ENCODE results near the gene MIA3. TPM values are rescaled to one million over a fixed set of nuclear protein-coding genes. Genes with fewer than 3 reads are reported as not detected.

Gene MIA3, protein sequence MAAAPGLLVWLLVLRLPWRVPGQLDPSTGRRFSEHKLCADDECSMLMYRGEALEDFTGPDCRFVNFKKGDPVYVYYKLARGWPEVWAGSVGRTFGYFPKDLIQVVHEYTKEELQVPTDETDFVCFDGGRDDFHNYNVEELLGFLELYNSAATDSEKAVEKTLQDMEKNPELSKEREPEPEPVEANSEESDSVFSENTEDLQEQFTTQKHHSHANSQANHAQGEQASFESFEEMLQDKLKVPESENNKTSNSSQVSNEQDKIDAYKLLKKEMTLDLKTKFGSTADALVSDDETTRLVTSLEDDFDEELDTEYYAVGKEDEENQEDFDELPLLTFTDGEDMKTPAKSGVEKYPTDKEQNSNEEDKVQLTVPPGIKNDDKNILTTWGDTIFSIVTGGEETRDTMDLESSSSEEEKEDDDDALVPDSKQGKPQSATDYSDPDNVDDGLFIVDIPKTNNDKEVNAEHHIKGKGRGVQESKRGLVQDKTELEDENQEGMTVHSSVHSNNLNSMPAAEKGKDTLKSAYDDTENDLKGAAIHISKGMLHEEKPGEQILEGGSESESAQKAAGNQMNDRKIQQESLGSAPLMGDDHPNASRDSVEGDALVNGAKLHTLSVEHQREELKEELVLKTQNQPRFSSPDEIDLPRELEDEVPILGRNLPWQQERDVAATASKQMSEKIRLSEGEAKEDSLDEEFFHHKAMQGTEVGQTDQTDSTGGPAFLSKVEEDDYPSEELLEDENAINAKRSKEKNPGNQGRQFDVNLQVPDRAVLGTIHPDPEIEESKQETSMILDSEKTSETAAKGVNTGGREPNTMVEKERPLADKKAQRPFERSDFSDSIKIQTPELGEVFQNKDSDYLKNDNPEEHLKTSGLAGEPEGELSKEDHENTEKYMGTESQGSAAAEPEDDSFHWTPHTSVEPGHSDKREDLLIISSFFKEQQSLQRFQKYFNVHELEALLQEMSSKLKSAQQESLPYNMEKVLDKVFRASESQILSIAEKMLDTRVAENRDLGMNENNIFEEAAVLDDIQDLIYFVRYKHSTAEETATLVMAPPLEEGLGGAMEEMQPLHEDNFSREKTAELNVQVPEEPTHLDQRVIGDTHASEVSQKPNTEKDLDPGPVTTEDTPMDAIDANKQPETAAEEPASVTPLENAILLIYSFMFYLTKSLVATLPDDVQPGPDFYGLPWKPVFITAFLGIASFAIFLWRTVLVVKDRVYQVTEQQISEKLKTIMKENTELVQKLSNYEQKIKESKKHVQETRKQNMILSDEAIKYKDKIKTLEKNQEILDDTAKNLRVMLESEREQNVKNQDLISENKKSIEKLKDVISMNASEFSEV (N-terminal part only)
- 24.3 TPM for total RNA-seq

DNA sequence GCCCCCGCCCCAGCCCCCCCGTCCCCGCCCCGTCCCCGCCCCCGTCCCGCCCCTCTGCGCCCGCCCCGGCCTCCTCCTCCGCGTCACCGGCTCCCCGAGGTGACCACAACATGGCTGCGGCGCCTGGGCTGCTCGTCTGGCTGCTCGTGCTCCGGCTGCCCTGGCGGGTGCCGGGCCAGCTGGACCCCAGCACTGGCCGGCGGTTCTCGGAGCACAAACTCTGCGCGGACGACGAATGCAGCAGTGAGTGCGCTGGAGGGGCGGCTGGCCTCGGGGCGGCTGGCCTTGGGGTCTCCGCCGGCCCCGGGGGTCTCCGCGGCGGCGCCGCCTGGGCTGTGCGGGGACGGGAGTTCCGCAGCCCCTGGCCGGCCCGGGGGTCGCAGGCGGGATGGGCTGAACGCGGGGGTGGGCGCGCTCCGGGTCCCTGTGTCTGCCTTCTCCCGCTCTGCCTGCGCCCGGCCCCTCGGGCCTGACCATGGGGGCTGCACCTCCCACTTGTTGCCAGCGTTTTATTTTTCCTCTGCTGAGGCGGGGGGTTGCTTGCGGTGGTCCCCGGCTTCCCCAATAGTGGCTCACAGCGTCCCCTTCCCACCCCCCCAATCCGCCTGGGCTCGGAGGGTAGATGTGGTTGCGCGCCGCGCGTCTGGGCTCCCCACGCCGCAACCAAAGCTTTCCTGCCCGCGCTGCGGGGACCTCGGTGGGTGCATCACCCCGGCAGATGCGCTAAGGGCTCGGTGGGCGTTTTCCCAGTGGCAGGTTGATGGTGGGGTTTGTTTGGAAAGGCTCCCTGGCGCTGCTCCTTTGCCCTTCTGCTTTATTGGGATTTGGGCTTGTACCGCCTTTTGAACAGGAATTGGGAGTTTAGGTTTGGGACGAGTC is at the start of gene MIA3:
MIA3 (plus strand) TSS at position 97 of the 879 bp plus-strand sequence; CDS start at position 111, 14 bp downstream.
- H3K27me3 ChIP-seq = no peaks in the 10 kb centered on the region
- no peak for TF ChIP-seq POLR2A (IDR thresholded peaks at IDR 0.05)
- TF ChIP-seq, protein P1, sequence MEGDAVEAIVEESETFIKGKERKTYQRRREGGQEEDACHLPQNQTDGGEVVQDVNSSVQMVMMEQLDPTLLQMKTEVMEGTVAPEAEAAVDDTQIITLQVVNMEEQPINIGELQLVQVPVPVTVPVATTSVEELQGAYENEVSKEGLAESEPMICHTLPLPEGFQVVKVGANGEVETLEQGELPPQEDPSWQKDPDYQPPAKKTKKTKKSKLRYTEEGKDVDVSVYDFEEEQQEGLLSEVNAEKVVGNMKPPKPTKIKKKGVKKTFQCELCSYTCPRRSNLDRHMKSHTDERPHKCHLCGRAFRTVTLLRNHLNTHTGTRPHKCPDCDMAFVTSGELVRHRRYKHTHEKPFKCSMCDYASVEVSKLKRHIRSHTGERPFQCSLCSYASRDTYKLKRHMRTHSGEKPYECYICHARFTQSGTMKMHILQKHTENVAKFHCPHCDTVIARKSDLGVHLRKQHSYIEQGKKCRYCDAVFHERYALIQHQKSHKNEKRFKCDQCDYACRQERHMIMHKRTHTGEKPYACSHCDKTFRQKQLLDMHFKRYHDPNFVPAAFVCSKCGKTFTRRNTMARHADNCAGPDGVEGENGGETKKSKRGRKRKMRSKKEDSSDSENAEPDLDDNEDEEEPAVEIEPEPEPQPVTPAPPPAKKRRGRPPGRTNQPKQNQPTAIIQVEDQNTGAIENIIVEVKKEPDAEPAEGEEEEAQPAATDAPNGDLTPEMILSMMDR (IDR thresholded peaks at IDR 0.05) = no peak
- no peak for TF ChIP-seq POLR2AphosphoS5 (IDR thresholded peaks at IDR 0.05; ENCODE audit: insufficient read depth in 1 of 2, low read depth in 1 of 2)
- peak within 1 kb of the TSS; percentile 78 to 98 for H3K4me3 ChIP-seq
- peaks cover 30% of the 10 kb centered on the region for H3K4me1 ChIP-seq
- H3K27ac ChIP-seq = peak within 1 kb of the TSS; percentile 80
- no peak for DNase-seq (ENCODE audit: extremely low spot score in 2 of 2)
- peaks cover 0 to 10% of the 10 kb centered on the region in 2 donors for H3K36me3 ChIP-seq
- intact Hi-C loops (cut with DNase I) = no loop called here
- no peaks in the 10 kb centered on the region for H3K9me3 ChIP-seq

DNA sequence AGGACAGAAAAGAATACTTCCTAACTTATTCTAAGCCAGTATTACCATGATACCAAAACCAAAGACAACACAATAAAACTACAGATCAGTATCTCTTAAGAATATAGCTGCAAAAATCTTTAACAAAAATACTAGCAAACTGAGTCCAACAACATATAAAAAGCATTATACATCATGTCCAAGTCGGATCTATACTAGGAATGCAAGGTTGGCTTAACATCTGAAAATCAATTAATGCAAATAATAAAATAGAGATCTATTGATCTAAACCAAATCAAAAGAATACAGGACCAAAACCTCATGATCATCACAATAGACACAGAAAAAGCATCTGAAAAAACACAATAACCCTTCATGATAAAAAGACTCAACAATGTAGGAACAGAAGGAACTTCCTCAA is 47.1 kb upstream of the MIA3 start:
- intact Hi-C loops (cut with DNase I) = no loop called here
- Histone ChIP-seq H3K36me3 (peaks cover 0 to 15% of the 10 kb centered on the region in 2 donors), H3K27me3 (no peaks in the 10 kb centered on the region), H3K4me3 (no peak overlapping the region), H3K9me3 (no peaks in the 10 kb centered on the region), H3K27ac (no peak overlapping the region), H3K4me1 (no peaks in the 10 kb centered on the region)
- no peak for DNase-seq (ENCODE audit: extremely low spot score in 2 of 2)
- TF ChIP-seq POLR2AphosphoS5 (IDR thresholded peaks at IDR 0.05; ENCODE audit: insufficient read depth in 1 of 2, low read depth in 1 of 2) (no peak), POLR2A (IDR thresholded peaks at IDR 0.05) (no peak)
- TF ChIP-seq, protein P1 (IDR thresholded peaks at IDR 0.05) = no peak

DNA sequence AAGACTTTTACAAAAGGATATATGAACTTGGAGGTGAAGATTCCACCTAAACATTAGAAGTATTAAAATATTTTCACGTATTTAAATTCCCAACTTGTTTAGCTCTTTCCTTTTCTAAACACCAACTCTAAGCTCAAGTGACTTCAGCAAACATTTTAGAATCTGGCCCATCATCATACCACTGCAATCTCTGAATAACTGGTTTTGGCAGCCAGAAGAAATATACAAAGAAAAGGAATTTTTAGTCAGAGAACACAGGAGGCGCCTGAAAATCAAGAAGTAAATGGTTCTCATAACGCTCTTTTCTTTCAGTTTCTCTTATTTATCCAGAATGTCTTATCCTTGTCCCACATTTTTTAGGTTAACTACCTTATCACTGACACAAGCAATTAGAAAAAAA is 38.6 kb upstream of the MIA3 start:
- Histone ChIP-seq H3K4me1 (no peaks in the 10 kb centered on the region), H3K36me3 (peaks cover 0 to 8% of the 10 kb centered on the region in 2 donors), H3K27me3 (no peaks in the 10 kb centered on the region), H3K27ac (no peak overlapping the region), H3K4me3 (no peak overlapping the region), H3K9me3 (no peaks in the 10 kb centered on the region)
- intact Hi-C loops (cut with DNase I) = no loop called here
- TF ChIP-seq, protein P1 (IDR thresholded peaks at IDR 0.05) = no peak
- TF ChIP-seq POLR2AphosphoS5 (IDR thresholded peaks at IDR 0.05; ENCODE audit: insufficient read depth in 1 of 2, low read depth in 1 of 2) (no peak), POLR2A (IDR thresholded peaks at IDR 0.05) (no peak)
- DNase-seq (ENCODE audit: extremely low spot score in 2 of 2) = no peak

DNA sequence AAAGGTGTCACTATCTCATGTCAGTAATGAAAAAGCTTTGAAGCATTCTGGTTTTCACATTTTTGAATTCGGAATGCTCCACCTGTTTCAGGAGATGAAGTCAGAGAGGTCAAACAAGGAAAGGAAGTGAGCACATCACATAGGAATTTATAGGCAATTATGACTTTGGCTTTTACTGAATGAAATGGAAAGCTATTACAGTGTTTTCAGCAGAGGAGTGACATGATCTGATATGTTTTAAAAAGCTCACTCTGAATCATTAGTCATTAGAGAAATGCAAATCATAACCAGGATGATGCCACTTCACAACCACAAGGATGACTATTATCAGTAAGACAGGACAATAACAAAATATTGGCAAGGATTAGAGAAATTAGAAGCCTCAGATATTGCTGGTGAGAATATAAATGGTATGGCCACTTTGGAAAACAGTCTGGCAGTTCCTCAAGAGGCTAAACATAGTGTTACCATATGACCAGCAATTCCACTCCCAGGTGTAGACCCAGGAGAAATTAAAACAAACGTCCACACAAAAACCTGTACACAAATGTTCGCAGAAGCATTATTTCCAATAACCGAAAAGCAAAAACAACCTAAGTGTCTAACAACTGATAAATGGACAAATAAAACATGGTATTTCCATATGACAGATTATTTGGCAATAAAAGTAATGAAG is 35.7 kb upstream of the MIA3 start:
- Histone ChIP-seq H3K4me3 (no peak overlapping the region), H3K9me3 (no peaks in the 10 kb centered on the region), H3K4me1 (no peaks in the 10 kb centered on the region), H3K27me3 (no peaks in the 10 kb centered on the region), H3K36me3 (peaks cover 0 to 9% of the 10 kb centered on the region in 2 donors), H3K27ac (no peak overlapping the region)
- intact Hi-C loops (cut with DNase I) = no loop called here
- TF ChIP-seq, protein P1 (IDR thresholded peaks at IDR 0.05) = no peak
- TF ChIP-seq POLR2AphosphoS5 (IDR thresholded peaks at IDR 0.05; ENCODE audit: insufficient read depth in 1 of 2, low read depth in 1 of 2) = no peak
- TF ChIP-seq POLR2A (IDR thresholded peaks at IDR 0.05) = no peak
- DNase-seq (ENCODE audit: extremely low spot score in 2 of 2) = no peak
